Left kidney (tissue), 2 donors: ENCODE data around the gene VWC2L. TPM values are rescaled to one million over a fixed set of nuclear protein-coding genes. Genes with fewer than 3 reads are reported as not detected.

Experiments
- DNase-seq: peaks from one replicate; pipeline ENCODE4 v3.0.0-alpha.2; 2013
- polyA plus RNA-seq: library from polyadenylated mRNA; unstranded; fragments of 120-200 nt; gene quantifications from one replicate; pipeline ENCODE4 v1.2.1, GENCODE V29; 2013; ENCODE audit not compliant: insufficient read length

VWC2L gene
- polyA plus RNA-seq, 1 donor = 0.18 TPM

DNA sequence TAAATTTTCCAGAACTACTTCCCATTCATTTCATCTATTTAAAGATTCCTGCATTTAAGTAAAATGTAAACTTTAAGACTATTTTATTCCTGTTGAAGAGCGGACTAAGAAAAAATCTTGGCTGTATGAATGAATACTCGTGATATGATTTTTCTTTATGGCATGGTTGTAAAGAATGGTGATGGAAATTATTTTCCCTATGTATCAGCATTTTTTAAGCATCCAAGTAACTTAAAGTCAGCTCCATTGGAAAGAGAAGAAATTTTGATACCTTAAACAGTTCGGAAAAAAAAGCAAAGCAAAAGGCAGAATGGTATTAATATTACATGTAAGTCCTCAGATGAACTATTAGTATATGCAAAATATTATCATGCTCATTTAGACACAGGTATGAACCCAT, 58.9 kb downstream of the VWC2L start:
- no peak for DNase-seq

- DNase-seq = no peak
These were observed 60.5 kb downstream of the VWC2L start for GRCh38 chr2:214471382-214471781.

DNA sequence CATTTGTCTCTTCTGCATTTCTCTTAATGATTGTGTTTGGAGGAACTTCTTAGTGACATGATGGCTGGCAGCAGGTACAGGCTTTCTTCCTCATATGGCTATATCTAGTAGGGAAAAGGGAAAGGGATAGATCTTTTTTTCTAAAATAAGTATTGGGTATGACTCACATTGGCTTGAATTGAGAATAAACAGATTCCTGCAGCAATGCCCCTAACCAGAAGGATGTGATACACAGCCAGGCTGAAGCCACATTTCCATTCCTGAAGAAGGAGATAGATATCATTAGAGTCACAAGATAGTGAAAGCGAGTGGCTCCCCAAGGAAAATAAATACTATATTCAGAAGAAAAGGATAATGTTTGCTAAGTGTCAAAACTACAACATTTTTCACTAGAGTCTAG, 61.1 kb downstream of the VWC2L start:
- DNase-seq = no peak

DNA sequence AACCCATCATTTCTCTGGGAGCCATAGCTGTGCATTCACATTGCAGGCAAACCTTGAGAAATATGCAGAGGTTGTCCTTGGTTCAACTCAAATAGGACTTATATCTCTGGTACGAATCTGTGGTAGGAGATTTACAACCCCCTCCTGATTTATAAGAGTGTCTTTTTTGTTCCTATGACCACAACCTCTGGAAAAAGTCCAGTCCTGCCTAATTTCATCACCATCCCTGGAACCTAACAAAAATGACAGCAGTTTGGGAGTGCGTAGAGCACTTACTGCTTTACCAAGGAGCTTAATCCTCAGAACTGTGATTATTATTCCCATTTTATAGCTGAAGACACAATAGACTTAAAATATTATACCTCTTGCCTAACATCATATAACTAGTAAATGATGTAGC, 66.5 kb downstream of the VWC2L start:
- DNase-seq = no peak

DNA sequence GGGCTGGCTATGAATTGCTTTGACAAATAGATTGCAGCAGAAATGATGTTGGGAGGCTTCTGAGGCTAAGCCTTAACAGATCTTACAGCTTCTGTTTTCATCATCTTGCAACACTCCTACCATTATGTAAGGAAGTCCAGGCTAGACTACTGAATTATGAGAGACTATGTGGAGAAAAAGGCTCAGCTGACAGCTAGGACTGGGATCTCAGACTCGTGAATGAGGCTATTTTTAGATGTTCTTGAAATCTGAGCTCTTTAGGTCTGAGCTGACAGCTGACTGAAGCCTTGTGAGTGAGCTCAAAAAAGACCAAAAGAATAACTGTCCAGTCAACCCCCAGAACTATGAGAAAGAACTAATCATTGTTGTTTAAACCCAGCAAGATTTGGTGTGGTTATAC, 70.3 kb downstream of the VWC2L start:
- DNase-seq = peak; percentile 28

DNA sequence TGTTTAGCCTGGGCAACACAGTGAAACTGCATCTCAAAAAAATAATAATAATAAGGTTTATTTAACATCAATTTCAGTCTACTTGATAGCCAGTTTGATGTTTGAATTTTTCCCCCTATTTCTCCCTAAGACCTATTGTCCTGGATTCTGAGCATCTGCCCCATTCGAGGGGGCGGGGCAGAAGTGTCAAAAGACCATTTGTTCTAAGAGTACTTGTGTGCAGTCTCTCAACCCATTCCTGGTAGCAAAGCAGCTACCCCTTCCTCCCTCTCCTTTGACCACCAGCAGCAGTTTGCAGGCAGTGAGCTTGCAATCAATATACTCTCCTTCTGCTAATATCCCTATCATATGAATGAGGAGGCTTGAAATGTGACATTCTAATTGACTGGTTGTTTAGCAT, 71.9 kb downstream of the VWC2L start:
- no peak for DNase-seq

DNA sequence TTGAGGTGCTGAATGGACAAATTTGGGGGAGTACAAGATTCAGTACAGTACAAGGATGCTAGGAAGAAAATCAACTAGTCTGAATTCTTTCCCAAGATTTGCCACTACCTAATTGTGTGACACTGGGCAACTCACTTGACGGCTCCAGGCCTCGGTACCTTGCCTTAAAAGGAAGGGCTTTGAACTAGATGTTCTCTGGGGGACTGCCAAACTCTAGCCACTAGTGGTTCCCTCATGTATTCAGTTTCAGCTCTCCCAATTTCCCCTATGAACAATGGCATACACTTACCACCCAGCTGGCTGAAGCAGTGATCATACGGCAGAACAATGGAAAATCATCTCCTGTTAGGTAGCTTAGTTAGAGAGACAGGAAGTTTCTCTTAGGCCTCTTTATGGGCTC, 73.4 kb downstream of the VWC2L start:
- DNase-seq = no peak

GRCh38 chr2:214484701-214485100, 73.8 kb downstream of the VWC2L start:
- DNase-seq = no peak

DNA sequence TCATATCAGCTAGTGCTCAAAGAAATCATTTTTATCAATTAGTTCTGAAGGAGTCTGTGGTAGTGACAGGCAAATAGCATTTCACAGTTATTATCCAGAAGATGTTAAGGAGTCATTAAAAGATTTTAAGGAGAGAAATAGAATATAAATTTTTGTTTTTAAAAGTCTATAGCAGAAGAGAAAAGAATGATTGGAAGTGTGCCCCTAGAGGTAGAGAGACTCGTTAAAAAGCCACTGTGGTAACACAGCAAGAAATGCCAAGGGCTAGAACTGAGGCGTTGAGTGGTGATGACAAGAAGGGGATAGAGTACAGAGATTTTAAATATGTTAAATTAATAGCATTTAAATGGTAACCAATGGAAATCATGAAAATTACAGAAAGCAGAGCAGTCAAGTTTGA, 78.3 kb downstream of the VWC2L start:
- no peak for DNase-seq

- DNase-seq = no peak
These were observed 78.8 kb downstream of the VWC2L start for GRCh38 chr2:214489702-214490101.

- DNase-seq = no peak
These were observed 81.3 kb downstream of the VWC2L start for GRCh38 chr2:214492152-214492551.

- no peak for DNase-seq
These were observed 81.8 kb downstream of the VWC2L start for GRCh38 chr2:214492608-214493007.

GRCh38 chr2:214497489-214497888, 86.6 kb downstream of the VWC2L start:
- no peak for DNase-seq

- no peak for DNase-seq
These were observed 92.7 kb downstream of the VWC2L start for GRCh38 chr2:214503568-214503967.

- no peak for DNase-seq
These were observed 93.9 kb downstream of the VWC2L start for GRCh38 chr2:214504599-214505376.

- no peak for DNase-seq
These were observed 96.2 kb downstream of the VWC2L start for GRCh38 chr2:214507032-214507431.

DNA sequence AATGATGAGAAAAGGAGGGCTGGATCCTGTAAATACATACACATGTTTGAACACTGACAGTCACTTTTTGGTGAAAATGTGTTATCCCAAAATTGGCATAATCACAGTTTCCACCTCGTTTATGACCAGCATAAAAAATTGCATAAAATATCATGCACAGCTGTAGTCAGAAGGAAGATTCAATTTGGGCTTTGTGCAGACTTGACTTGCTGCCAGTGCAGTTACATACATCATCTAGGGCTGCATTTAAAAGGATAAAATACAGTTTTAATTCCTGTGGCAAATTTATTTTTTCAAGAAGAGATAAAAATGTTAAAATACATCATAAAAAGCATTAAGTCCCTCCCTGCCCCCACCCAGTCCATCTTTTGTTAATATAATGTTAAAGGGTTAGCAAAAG, 103.8 kb downstream of the VWC2L start:
- no peak for DNase-seq

- no peak for DNase-seq
These were observed 104.3 kb downstream of the VWC2L start for GRCh38 chr2:214515111-214515510.

GRCh38 chr2:214519258-214519818, 108.5 kb downstream of the VWC2L start:
- DNase-seq = no peak

DNA sequence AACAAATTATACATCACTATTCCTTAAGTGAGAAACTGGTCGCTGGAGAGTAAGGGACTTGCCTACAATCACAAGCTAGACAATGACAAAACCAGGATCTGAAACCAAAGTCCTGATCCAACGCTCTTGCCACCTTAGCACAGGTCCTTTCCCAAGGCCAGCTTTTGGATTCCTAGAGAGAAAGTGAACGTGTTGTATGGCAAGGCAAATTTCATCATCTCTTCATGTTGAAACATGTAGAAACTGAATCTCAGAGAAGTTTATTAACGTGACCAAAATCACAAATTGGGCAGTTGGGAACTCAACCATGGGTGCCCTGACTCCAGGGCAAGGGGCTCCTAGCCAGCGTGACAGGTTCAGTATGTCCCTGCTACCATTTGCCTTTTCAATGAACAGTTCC, 118.2 kb downstream of the VWC2L start:
- no peak for DNase-seq

- no peak for DNase-seq
These were observed 118.7 kb downstream of the VWC2L start for GRCh38 chr2:214529514-214529913.

DNA sequence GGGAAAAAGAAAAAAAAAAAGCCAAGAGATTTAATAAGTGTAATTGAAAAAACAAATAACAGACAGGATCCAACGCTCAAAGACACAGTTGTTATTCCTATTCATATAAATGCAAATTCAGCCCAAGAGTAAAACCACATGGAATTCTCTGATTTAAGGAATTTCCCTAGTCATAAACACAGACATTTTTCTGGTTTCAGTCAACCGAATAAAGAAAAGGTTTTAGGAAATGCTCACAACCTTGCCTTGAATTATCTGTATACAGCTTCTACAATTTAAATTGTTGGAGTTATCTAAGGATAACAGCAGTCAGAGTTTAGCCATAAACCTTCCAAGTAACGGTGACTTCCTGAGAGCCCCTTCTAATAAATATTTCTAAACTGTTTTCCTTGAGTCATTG, 122.7 kb downstream of the VWC2L start:
- DNase-seq = peak; percentile 39

DNA sequence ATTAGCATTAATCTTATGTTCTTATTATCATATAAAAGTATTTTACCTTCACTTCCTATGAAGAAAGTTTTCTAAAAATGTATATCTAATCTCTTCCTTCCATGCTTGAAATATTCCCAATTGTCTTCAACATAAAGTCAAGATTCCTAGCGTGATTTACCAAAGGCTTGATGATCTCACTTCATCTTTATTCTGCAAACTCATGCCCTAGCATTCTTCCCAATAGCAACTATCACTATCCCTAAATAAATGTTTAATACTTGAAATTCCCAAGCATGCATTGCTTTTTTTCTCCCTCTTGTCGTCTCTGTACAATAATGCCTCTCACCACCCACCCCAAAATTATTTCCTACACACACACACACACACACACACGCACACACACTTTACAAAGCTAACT, 125.8 kb downstream of the VWC2L start:
- no peak for DNase-seq

DNA sequence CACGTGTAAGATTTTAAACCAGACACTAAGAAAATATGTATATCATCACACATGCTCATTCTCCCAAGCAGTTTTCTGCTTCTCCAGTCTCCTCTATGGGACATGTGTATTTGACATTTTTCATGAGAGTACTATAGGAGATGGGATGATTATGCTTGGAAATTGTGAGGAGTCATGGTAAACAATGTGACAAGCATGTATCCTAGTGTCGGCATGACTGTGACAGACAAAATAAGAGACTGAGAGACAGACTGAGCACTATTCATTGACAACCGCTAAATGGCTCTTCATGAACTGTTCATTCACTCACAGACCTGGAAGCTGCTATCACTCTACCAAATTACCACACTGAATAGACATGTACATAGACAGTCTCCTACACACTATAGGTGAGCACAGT, 127.1 kb downstream of the VWC2L start:
- no peak for DNase-seq
